HepG2 (cell line): ENCODE results near the gene TOR1B. TPM values are rescaled to one million over a fixed set of nuclear protein-coding genes. Genes with fewer than 3 reads are reported as not detected.

Experiments used
- ATAC-seq: fragments of 200-7000 bp; cut with Tn5 transposase; 3 replicates; pipeline ENCODE4 v1.9.1; 2020; ENCODE audit warnings: mild to moderate bottlenecking, moderate library complexity
- BruUV-seq: library from RNA; stranded (reverse); fragments of 400-500 nt; replicated peaks from 2 replicates; lab custom pipeline; 2021; lab: Mats Ljungman, UMichigan
- CTCF ChIA-PET: fragments of 300-600 bp; formaldehyde crosslinking; extraction: SDS; loops from one replicate; lab custom pipeline; 2021; ENCODE audit warnings: low total read pairs, inconsistent platforms, low intra/inter-chr PET ratio; lab: Yijun Ruan, JAX
- POLR2A ChIA-PET: fragments of 350-600 bp; sonication (Branson Sonifier 250); formaldehyde crosslinking; loops from one replicate; lab custom pipeline; 2020; ENCODE audit warnings: antibody characterized with exemption, inconsistent platforms; lab: Yijun Ruan, JAX
- DNase-seq: peaks from one replicate; pipeline ENCODE4 v3.0.0-alpha.2; 2015; ENCODE audit warnings: low spot score
- FAIRE-seq: peaks from 3 replicates; lab custom pipeline; 2011; peaks lifted over from hg19 to GRCh38; lab: Jason Lieb, UNC
- H2AFZ ChIP-seq: one replicate; pipeline ENCODE4 v1.6.1; 2011; ENCODE audit warnings: low read length, inconsistent platforms
- H3K27ac ChIP-seq: fragments of 300-600 bp; 3 replicates; pipeline ENCODE4 v1.8.0; 2011; ENCODE audit warnings: mixed run types, mild to moderate bottlenecking, mixed read lengths, low read length, inconsistent platforms; ENCODE audit not compliant: insufficient read depth; ENCODE audit errors: extremely low read length
- H3K27me3 ChIP-seq, 2 experiments: fragments of 200-600 bp in 1 of 2; 2 replicates in 1 of 2; 3 replicates in 1 of 2; pipeline versions ENCODE4 v1.6.0 to v1.8.0; 2011; ENCODE audit warnings: low read length in 2 of 2, mild to moderate bottlenecking in 2 of 2, moderate library complexity in 2 of 2, inconsistent platforms in 1 of 2; ENCODE audit not compliant: insufficient read depth in 2 of 2, control insufficient read depth in 1 of 2
- H3K36me3 ChIP-seq, 2 experiments: fragments of 200-600 bp in 1 of 2; replicated peaks in 1 of 2; 2 replicates in 1 of 2; 3 replicates in 1 of 2; pipeline versions ENCODE4 v1.5.1 to v1.8.0; 2011; ENCODE audit warnings: low read length in 2 of 2, inconsistent platforms in 1 of 2; ENCODE audit not compliant: insufficient read depth in 2 of 2, control insufficient read depth in 1 of 2
- H3K4me1 ChIP-seq: 2 replicates; pipeline ENCODE4 v1.5.1; 2012; ENCODE audit warnings: low read length, inconsistent platforms; ENCODE audit not compliant: insufficient read depth
- H3K4me2 ChIP-seq: 2 replicates; pipeline ENCODE4 v1.6.0; 2011; ENCODE audit warnings: low read depth, low read length, inconsistent platforms
- H3K4me3 ChIP-seq, 3 experiments: fragments of 200-600 bp in 1 of 3; sonication (generic), shearing (Covaris generic) in 1 of 3; replicated peaks in 1 of 3; 2 replicates each; pipeline ENCODE4 v1.5.1; 2011 to 2016; ENCODE audit warnings: low read length in 3 of 3, inconsistent platforms in 2 of 3, low read depth in 2 of 3, mild to moderate bottlenecking in 2 of 3, control low read depth in 1 of 3, mixed read lengths in 1 of 3; ENCODE audit not compliant: insufficient read depth in 1 of 3
- H3K79me2 ChIP-seq: one replicate; pipeline ENCODE4 v1.6.1; 2011; ENCODE audit warnings: low read length, inconsistent platforms; ENCODE audit not compliant: insufficient read depth
- H3K9ac ChIP-seq: 2 replicates; pipeline ENCODE4 v1.6.0; 2011; ENCODE audit warnings: mild to moderate bottlenecking, low read depth, low read length, inconsistent platforms; ENCODE audit not compliant: insufficient read depth
- H3K9me3 ChIP-seq: 2 replicates; pipeline ENCODE4 v1.5.1; 2012; ENCODE audit warnings: mild to moderate bottlenecking, low read length
- H4K20me1 ChIP-seq: 2 replicates; pipeline ENCODE4 v1.6.0; 2011; ENCODE audit warnings: inconsistent platforms, mild to moderate bottlenecking, low read length, moderate library complexity; ENCODE audit not compliant: insufficient read depth
- FOXJ3 ChIP-seq: sonication (generic); formaldehyde crosslinking; IDR thresholded peaks from 2 replicates; pipeline ENCODE4 v1.4.0; 2020; ENCODE audit warnings: missing genetic modification reagents, mild to moderate bottlenecking, borderline replicate concordance
- PRPF4 ChIP-seq: fragments of 200-400 bp; formaldehyde crosslinking; IDR thresholded peaks from 2 replicates; pipeline ENCODE4 v1.6.1; 2016; ENCODE audit warnings: low read length, low read depth; ENCODE audit not compliant: poor library complexity, severe bottlenecking
- RFXAP ChIP-seq: sonication (generic); formaldehyde crosslinking; IDR thresholded peaks from 2 replicates; pipeline ENCODE4 v1.4.0; 2020; ENCODE audit warnings: missing genetic modification reagents, borderline replicate concordance
- SOX5 ChIP-seq: IDR thresholded peaks from 2 replicates; pipeline ENCODE4 v1.6.1; 2016; ENCODE audit warnings: borderline replicate concordance
- TEF ChIP-seq: sonication (generic); formaldehyde crosslinking; IDR thresholded peaks from 2 replicates; pipeline ENCODE4 v1.5.0; 2020; ENCODE audit warnings: missing genetic modification reagents
- YY1 ChIP-seq: IDR thresholded peaks from 2 replicates; pipeline ENCODE4 v1.6.1; 2011; ENCODE audit warnings: low read length, low read depth, moderate library complexity, mild to moderate bottlenecking; ENCODE audit not compliant: insufficient read depth, insufficient replicate concordance
- ZNF589 ChIP-seq: sonication (generic); formaldehyde crosslinking; conservative IDR thresholded peaks from 2 replicates; pipeline ENCODE4 v1.8.0; 2022; ENCODE audit warnings: mild to moderate bottlenecking, moderate library complexity, missing genetic modification reagents
- WGBS: methylation state at CpG from one replicate; pipeline ENCODE4 v1.1.6; 2017; ENCODE audit warnings: low lambda C conversion rate; 5-methylcytosine and 5-hydroxymethylcytosine counted together
- in situ Hi-C: cut with HindIII; loops from 2 replicates; pipeline ENCODE4 v1.10.0; 2017; ENCODE audit warnings: low pct_unique_long_range_greater_than_20kb; ENCODE audit not compliant: extremely low pct_ligation_motif_present
- intact Hi-C: fragments of 100-400 bp; cut with micrococcal nuclease; formaldehyde crosslinking; loops from one replicate; pipeline ENCODE4 v1.10.0; 2022; ENCODE audit not compliant: unreplicated experiment
- polyA plus RNA-seq, 8 experiments: library from polyadenylated mRNA; depleted of rRNA in 3 of 8; stranded (reverse) in 7 of 8; unstranded in 1 of 8; fragments of >200 nt; fragmentation: Illumina TruSeq in 4 of 8; extraction: Trizol in 4 of 8; gene quantifications; 2 replicates each; pipeline versions ENCODE4 v1.2.1 to v1.2.3, GENCODE V29; 2011 to 2016; ENCODE audit warnings: low read depth in 4 of 8, missing spikeins in 1 of 8, mixed read lengths in 1 of 8; ENCODE audit not compliant: insufficient read depth in 1 of 8
- total RNA-seq, 5 experiments: library from RNA; depleted of rRNA; stranded (reverse); fragments of >200 nt; fragmentation: Illumina TruSeq; extraction: Trizol; gene quantifications; 2 replicates each; pipeline ENCODE4 v1.2.3, GENCODE V29; 2016; ENCODE audit warnings: low read depth in 1 of 5
- TF ChIP-seq, protein P1 (sequence below): sonication (generic); formaldehyde crosslinking; IDR thresholded peaks from 2 replicates; pipeline ENCODE4 v1.5.1; 2020; ENCODE audit warnings: missing genetic modification reagents, mild to moderate bottlenecking, borderline replicate concordance
- TF ChIP-seq, protein P2 (sequence below): sonication (generic); formaldehyde crosslinking; IDR thresholded peaks from 2 replicates; pipeline ENCODE4 v1.5.0; 2020; ENCODE audit warnings: mild to moderate bottlenecking, missing genetic modification reagents, borderline replicate concordance
- TF ChIP-seq, protein P3 (sequence below): sonication (generic); formaldehyde crosslinking; IDR thresholded peaks from 2 replicates; pipeline ENCODE4 v1.4.0; 2020; ENCODE audit warnings: missing genetic modification reagents, mild to moderate bottlenecking, borderline replicate concordance

The TOR1B gene
- total and polyA plus RNA-seq, 2 of the 13 experiments (the other 11 are each of a cell fraction or from before 2014, with no cell fraction given), result 18.1 to 21.3 TPM

- Histone ChIP-seq H3K4me3 (no peak overlapping the region), H3K4me2 (no peak overlapping the region), H4K20me1 (no peaks in the 10 kb centered on the region), H3K27me3 (no peaks in the 10 kb centered on the region), H2AFZ (no peak overlapping the region), H3K9ac (no peak overlapping the region), H3K9me3 (no peaks in the 10 kb centered on the region), H3K27ac (no peak overlapping the region), H3K36me3 (peaks cover 9 to 28% of the 10 kb centered on the region in 2 experiments; a peak in 4 of 5 replicates), H3K4me1 (peaks cover 7% of the 10 kb centered on the region), H3K79me2 (peaks cover 9% of the 10 kb centered on the region)
- CTCF ChIA-PET, result no interaction called here
- DNase-seq, result no peak
- intact Hi-C loops (no loop called here), in situ Hi-C loops (no loop called here)
- no peak for ATAC-seq
- POLR2A ChIA-PET, result interaction anchor here (0.7 kb wide), 1 partner anchor 56 kb away, joined by 3 read pairs; no protein-coding TSS in a partner anchor
- 98% methylated on average over 6 of the region's 6 CpGs for WGBS
- no peak for FAIRE-seq
- TF ChIP-seq, protein P1, sequence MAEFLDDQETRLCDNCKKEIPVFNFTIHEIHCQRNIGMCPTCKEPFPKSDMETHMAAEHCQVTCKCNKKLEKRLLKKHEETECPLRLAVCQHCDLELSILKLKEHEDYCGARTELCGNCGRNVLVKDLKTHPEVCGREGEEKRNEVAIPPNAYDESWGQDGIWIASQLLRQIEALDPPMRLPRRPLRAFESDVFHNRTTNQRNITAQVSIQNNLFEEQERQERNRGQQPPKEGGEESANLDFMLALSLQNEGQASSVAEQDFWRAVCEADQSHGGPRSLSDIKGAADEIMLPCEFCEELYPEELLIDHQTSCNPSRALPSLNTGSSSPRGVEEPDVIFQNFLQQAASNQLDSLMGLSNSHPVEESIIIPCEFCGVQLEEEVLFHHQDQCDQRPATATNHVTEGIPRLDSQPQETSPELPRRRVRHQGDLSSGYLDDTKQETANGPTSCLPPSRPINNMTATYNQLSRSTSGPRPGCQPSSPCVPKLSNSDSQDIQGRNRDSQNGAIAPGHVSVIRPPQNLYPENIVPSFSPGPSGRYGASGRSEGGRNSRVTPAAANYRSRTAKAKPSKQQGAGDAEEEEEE, result no peak
- TF ChIP-seq, protein P2, sequence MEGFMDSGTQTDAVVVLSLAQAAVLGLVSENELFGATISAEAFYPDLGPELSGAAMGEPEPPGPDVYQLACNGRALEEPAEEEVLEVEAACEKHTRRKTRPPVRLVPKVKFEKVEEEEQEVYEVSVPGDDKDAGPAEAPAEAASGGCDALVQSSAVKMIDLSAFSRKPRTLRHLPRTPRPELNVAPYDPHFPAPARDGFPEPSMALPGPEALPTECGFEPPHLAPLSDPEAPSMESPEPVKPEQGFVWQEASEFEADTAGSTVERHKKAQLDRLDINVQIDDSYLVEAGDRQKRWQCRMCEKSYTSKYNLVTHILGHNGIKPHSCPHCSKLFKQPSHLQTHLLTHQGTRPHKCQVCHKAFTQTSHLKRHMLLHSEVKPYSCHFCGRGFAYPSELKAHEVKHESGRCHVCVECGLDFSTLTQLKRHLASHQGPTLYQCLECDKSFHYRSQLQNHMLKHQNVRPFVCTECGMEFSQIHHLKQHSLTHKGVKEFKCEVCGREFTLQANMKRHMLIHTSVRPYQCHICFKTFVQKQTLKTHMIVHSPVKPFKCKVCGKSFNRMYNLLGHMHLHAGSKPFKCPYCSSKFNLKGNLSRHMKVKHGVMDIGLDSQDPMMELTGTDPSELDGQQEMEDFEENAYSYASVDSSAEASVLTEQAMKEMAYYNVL (CRISPR knock-in tag), result no peak
- no peak for TF ChIP-seq ZNF589 (CRISPR knock-in tag)
- TF ChIP-seq, protein P3, sequence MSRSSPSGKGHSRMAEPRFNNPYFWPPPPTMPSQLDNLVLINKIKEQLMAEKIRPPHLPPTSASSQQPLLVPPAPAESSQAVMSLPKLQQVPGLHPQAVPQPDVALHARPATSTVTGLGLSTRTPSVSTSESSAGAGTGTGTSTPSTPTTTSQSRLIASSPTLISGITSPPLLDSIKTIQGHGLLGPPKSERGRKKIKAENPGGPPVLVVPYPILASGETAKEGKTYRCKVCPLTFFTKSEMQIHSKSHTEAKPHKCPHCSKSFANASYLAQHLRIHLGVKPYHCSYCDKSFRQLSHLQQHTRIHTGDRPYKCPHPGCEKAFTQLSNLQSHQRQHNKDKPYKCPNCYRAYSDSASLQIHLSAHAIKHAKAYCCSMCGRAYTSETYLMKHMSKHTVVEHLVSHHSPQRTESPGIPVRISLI (CRISPR knock-in tag), result no peak
- no peak for TF ChIP-seq SOX5 (CRISPR knock-in tag)
- no peak for TF ChIP-seq PRPF4
- TF ChIP-seq YY1, result no peak
- TF ChIP-seq TEF (CRISPR knock-in tag), result no peak
- TF ChIP-seq FOXJ3 (CRISPR knock-in tag), result no peak
- TF ChIP-seq RFXAP (CRISPR knock-in tag), result no peak
- no TSS peak for BruUV-seq
These were observed 23.4 kb downstream of the TOR1B start for GRCh38 chr9:129826344-129826743.
